ENCODE data around the gene NSG1.
A peak's percentile ranks its signal among the peaks of the same experiment; 100 is the strongest.
"Not testable (repeated sequence)": the region's sequence is repeated elsewhere in the genome, so short reads cannot be mapped to it uniquely, and the experiment has no call there.

The NSG1 gene

GRCh38 chr4:4416981-4417380 lies 30.1 kb downstream of the NSG1 start:
- DNase-seq (ENCODE audit: low read depth) = no peak

GRCh38 chr4:4417886-4418285 lies 31.0 kb downstream of the NSG1 start:
- DNase-seq (ENCODE audit: low read depth) = no peak

- no peak for DNase-seq (ENCODE audit: low read depth)
Observed at GRCh38 chr4:4418676-4419390, 31.9 kb downstream of the NSG1 start.

- no peak for DNase-seq (ENCODE audit: low read depth)
Observed at GRCh38 chr4:4419896-4420295, 33.0 kb downstream of the NSG1 start.

- no peak for DNase-seq (ENCODE audit: low read depth)
Observed at GRCh38 chr4:4420421-4420820, 33.5 kb downstream of the NSG1 start.

GRCh38 chr4:4421356-4421755 lies 34.5 kb downstream of the NSG1 start:
- no peak for DNase-seq (ENCODE audit: low read depth)

GRCh38 chr4:4422117-4422516 lies 35.2 kb downstream of the NSG1 start:
- not testable (repeated sequence) for DNase-seq (ENCODE audit: low read depth)

- DNase-seq (ENCODE audit: low read depth) = no peak
Observed at GRCh38 chr4:4422856-4423499, 36.1 kb downstream of the NSG1 start.

- DNase-seq (ENCODE audit: low read depth) = no peak
Observed at GRCh38 chr4:4423706-4424498, 37.0 kb downstream of the NSG1 start.

GRCh38 chr4:4424499-4425115 lies 37.7 kb downstream of the NSG1 start:
- DNase-seq (ENCODE audit: low read depth) = no peak

GRCh38 chr4:4425119-4425690 lies 38.3 kb downstream of the NSG1 start:
- no peak for DNase-seq (ENCODE audit: low read depth)

GRCh38 chr4:4425696-4426095 lies 38.8 kb downstream of the NSG1 start:
- DNase-seq (ENCODE audit: low read depth) = no peak

GRCh38 chr4:4426511-4427120 lies 39.7 kb downstream of the NSG1 start:
- no peak for DNase-seq (ENCODE audit: low read depth)

GRCh38 chr4:4427121-4427870 lies 40.4 kb downstream of the NSG1 start:
- DNase-seq (ENCODE audit: low read depth) = no peak

GRCh38 chr4:4427886-4428285 lies 41.0 kb downstream of the NSG1 start:
- DNase-seq (ENCODE audit: low read depth) = no peak

- DNase-seq (ENCODE audit: low read depth) = no peak
Observed at GRCh38 chr4:4428966-4429875, 42.3 kb downstream of the NSG1 start.

- peak; percentile 61 for DNase-seq (ENCODE audit: low read depth)
Observed at GRCh38 chr4:4430492-4431195, 43.7 kb downstream of the NSG1 start.

GRCh38 chr4:4432341-4433125 lies 45.6 kb downstream of the NSG1 start:
- no peak for DNase-seq (ENCODE audit: low read depth)

- DNase-seq (ENCODE audit: low read depth) = no peak
Observed at GRCh38 chr4:4433941-4434340, 47.0 kb downstream of the NSG1 start.

Measured in stromal cell of bone marrow (primary cell).